WTC11 (cell line): ENCODE measurements around the gene AGAP1.

ENCODE experiments used
- CBFB ChIP-seq: sonication (generic); formaldehyde crosslinking; IDR thresholded peaks from 2 replicates; pipeline ENCODE4 v1.8.1; 2022; ENCODE audit warnings: mild to moderate bottlenecking, low read depth, missing genetic modification reagents
- CREM ChIP-seq: sonication (generic); formaldehyde crosslinking; IDR thresholded peaks from 2 replicates; pipeline ENCODE4 v1.8.1; 2022; ENCODE audit warnings: mild to moderate bottlenecking, missing genetic modification reagents, moderate library complexity
- CTCF ChIP-seq: fragments of 200-600 bp; IDR thresholded peaks from 2 replicates; pipeline ENCODE4 v1.8.0; 2022; ENCODE audit warnings: antibody characterized with exemption
- ESRRA ChIP-seq: sonication (generic); formaldehyde crosslinking; IDR thresholded peaks from 2 replicates; pipeline ENCODE4 v1.8.1; 2022; ENCODE audit warnings: mild to moderate bottlenecking, missing genetic modification reagents, borderline replicate concordance
- ETV6 ChIP-seq: sonication (generic); formaldehyde crosslinking; IDR thresholded peaks from 2 replicates; pipeline ENCODE4 v1.8.1; 2022; ENCODE audit warnings: mild to moderate bottlenecking, missing genetic modification reagents
- TCF7 ChIP-seq: sonication (generic); formaldehyde crosslinking; IDR thresholded peaks from 2 replicates; pipeline ENCODE4 v1.8.0; 2022; ENCODE audit warnings: mild to moderate bottlenecking, low read depth, missing genetic modification reagents, moderate library complexity
- ZNF232 ChIP-seq: sonication (generic); formaldehyde crosslinking; IDR thresholded peaks from 2 replicates; pipeline ENCODE4 v1.8.0; 2022; ENCODE audit warnings: mild to moderate bottlenecking, missing genetic modification reagents
- TF ChIP-seq, protein P1 (sequence below): sonication (generic); formaldehyde crosslinking; IDR thresholded peaks from 2 replicates; pipeline ENCODE4 v1.8.1; 2023; ENCODE audit warnings: mild to moderate bottlenecking, moderate library complexity, missing genetic modification reagents

- TF ChIP-seq TCF7 (no peak), CTCF (no peak), ESRRA (CRISPR knock-in tag) (no peak), ETV6 (no peak), CBFB (CRISPR knock-in tag) (no peak), CREM (CRISPR knock-in tag) (no peak), ZNF232 (CRISPR knock-in tag) (no peak)
- TF ChIP-seq, protein P1, sequence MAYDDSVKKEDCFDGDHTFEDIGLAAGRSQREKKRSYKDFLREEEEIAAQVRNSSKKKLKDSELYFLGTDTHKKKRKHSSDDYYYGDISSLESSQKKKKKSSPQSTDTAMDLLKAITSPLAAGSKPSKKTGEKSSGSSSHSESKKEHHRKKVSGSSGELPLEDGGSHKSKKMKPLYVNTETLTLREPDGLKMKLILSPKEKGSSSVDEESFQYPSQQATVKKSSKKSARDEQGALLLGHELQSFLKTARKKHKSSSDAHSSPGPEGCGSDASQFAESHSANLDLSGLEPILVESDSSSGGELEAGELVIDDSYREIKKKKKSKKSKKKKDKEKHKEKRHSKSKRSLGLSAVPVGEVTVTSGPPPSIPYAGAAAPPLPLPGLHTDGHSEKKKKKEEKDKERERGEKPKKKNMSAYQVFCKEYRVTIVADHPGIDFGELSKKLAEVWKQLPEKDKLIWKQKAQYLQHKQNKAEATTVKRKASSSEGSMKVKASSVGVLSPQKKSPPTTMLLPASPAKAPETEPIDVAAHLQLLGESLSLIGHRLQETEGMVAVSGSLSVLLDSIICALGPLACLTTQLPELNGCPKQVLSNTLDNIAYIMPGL (CRISPR knock-in tag) = no peak
Measured at GRCh38 chr2:235774153-235774870, 280.5 kb downstream of the AGAP1 start.
